ENCODE measurements around the gene BAD. TPM values are rescaled to one million over a fixed set of nuclear protein-coding genes. Genes with fewer than 3 reads are reported as not detected.

The BAD gene
- total RNA-seq, 2 experiments from 2014 or later, result 32.0 to 36.3 TPM

GRCh38 chr11:64255135-64256128, 29.0 kb downstream of the BAD start:
- POLR2A ChIA-PET, result interaction anchor here (1.1 to 1.4 kb wide), 2 partner anchors 12 to 14 kb away, joined by 3 to 4 read pairs; partner anchors contain the start of gene FKBP2

GRCh38 chr11:64254326-64254725, 30.1 kb downstream of the BAD start:
- ChIA-PET CTCF (interaction anchor here (2.4 kb wide), 1 partner anchor 47 kb away, joined by 7 read pairs; no protein-coding TSS in a partner anchor), POLR2A (no interaction called here)

More at GRCh38 chr11:64255135-64256128, 29.0 kb downstream of the BAD start:
- CTCF ChIA-PET, result interaction anchor here (1.0 to 2.4 kb wide), 2 partner anchors 9 to 46 kb away, joined by 4 to 7 read pairs; partner anchors contain the start of gene PPP1R14B

GRCh38 chr11:64253481-64253880, 31.0 kb downstream of the BAD start:
- CTCF ChIA-PET, result no interaction called here
- POLR2A ChIA-PET, result no interaction called here

DNA sequence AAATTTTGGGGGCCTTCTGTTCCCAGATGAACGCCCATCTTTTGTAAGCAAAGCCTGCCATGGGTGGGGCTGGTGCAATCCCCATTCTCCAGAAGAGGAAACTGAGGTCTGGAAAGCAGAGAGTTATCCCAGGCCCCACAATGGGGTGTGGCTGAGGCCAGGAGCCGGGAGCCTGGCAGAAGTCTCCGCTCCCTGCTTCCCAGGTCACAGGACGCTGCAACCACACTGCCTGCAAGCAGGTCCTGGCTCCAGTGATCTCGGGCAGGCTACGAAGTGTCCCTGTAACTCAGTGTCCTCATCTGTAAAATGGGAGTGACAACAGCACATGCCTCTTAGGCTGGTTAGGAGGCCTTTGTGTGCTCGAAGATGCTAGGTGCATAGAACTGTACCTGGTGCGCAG, 31.4 kb downstream of the BAD start:
- ChIA-PET POLR2A (no interaction called here), CTCF (interaction anchor here (4.7 kb wide), 1 partner anchor 15 kb away, joined by 39 read pairs; no protein-coding TSS in a partner anchor)

- POLR2A ChIA-PET, result interaction anchor here (0.6 to 1.7 kb wide), 4 partner anchors 11 to 525 kb away, joined by 3 to 10 read pairs (median 4); partner anchors contain the start of gene FKBP2
Measured at GRCh38 chr11:64252003-64252872, 32.2 kb downstream of the BAD start.

DNA sequence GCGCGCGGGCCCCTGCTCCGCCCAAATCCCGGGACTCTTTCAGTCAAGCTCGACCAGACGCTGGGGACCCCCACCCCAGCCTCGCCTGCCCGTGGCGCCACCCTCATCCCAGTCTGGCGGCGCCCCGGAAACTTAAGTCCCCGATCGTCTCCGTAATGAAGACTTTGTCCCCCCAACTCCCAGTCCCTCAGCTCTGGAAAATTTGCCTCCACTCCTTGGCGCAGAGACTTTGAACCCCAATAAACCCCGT, 32.8 kb downstream of the BAD start:
- ChIA-PET POLR2A (interaction anchor here (0.6 to 1.7 kb wide), 2 partner anchors 11 to 16 kb away, joined by 3 to 10 read pairs; partner anchors contain the start of gene FKBP2), CTCF (interaction anchor here (0.7 to 5.0 kb wide), 14 partner anchors 9 to 74 kb away, joined by 3 to 61 read pairs (median 7); partner anchors contain the start of genes BAD, CATSPERZ, ESRRA and FERMT3)

More at GRCh38 chr11:64252003-64252872, 32.2 kb downstream of the BAD start:
- CTCF ChIA-PET, result interaction anchor here (0.7 to 5.0 kb wide), 14 partner anchors 9 to 73 kb away, joined by 3 to 61 read pairs (median 7); partner anchors contain the start of genes BAD, CATSPERZ, ESRRA and FERMT3

DNA sequence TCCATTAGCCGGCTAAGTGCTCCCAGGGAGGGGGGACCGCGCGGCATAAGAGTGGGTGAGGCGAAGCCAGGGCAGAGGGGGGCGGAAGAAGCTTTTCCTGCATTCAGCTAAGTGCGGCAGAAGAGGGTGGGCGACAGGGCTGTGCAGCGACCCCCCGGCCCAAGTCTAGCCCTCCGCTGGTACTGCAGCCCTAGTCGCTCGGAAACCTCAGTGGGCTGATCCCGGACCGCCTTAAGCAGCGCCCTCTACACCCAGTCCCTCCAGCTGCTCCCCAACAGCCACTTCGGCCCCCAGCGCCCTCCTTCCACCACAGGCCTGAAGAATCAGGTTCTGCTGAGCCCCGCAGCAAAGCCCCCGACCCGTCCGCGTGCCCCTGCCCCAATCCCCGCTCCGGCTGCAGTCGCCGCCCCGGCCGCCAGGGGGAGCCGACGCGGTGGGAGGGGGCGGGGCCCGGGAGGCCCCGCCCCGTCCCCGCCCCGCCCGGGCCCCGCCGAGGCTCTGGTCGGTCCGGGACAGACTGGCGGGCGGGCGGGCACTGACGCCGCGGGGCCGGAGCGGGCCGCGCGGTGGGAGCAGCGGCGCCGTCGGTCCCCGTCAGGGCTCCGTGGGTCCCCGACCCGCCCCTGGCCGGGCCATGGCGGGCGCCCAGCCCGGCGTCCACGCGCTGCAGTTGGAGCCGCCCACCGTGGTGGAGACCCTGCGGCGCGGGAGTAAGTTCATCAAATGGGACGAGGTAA, 33.3 kb downstream of the BAD start, which contains the start of gene PLCB3:
PLCB3 (plus strand) TSS at position 515 of the 737 bp plus-strand sequence; CDS start at position 635, 120 bp downstream.
- CTCF ChIA-PET, result interaction anchor here (0.7 to 5.0 kb wide), 18 partner anchors 8 to 74 kb away, joined by 3 to 61 read pairs (median 6); partner anchors contain the start of genes BAD, CATSPERZ, ESRRA and FERMT3
- POLR2A ChIA-PET, result interaction anchor here (1.7 kb wide), 1 partner anchor 17 kb away, joined by 10 read pairs; no protein-coding TSS in a partner anchor

DNA sequence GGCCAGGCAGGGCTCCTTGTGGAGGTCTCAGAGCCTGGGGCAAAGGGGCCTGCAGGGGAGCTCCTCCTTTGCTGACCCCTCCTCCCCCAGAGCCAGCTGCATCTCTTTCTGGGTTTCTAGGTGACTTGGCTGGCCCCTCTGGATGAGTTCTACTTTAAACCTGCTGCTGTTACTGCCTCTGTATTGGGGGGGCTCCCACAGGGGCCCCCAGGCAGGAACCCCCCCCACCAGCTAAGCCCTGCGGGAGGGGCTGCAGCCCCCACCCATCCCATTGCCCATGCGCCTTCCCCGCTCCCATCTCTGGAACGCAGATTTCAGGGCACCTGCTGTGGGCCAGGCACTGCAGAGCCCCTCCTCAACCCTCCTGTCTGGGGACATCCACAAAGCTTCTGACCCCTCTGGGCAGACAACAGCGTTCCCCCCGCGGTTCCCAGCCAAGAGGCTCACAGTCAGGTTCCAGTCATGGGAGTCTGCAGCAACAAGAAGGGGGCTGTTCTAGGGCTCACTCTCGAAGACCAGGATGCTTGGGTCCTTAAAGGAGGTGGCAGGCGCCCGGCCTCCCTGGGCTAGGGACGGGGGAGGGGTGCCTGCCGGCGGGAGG, 34.0 kb downstream of the BAD start:
- ChIA-PET CTCF (interaction anchor here (0.7 to 5.0 kb wide), 14 partner anchors 8 to 67 kb away, joined by 3 to 61 read pairs (median 8); partner anchors contain the start of genes BAD, CATSPERZ, ESRRA and FERMT3), POLR2A (no interaction called here)

- ChIA-PET POLR2A (interaction anchor here (0.6 to 1.3 kb wide), 2 partner anchors 55 to 64 kb away, joined by 3 to 4 read pairs; partner anchors contain the start of gene STIP1), CTCF (interaction anchor here (1.0 to 5.0 kb wide), 11 partner anchors 8 to 53 kb away, joined by 3 to 61 read pairs (median 8); partner anchors contain the start of genes BAD, CATSPERZ, ESRRA and FERMT3)
Measured at GRCh38 chr11:64249563-64250414, 34.7 kb downstream of the BAD start.

GRCh38 chr11:64249038-64249437, 35.4 kb downstream of the BAD start:
- POLR2A ChIA-PET, result interaction anchor here (0.6 to 1.3 kb wide), 2 partner anchors 56 to 63 kb away, joined by 3 to 4 read pairs; partner anchors contain the start of gene STIP1
- CTCF ChIA-PET, result interaction anchor here (1.1 to 5.0 kb wide), 6 partner anchors 8 to 54 kb away, joined by 7 to 61 read pairs (median 20); partner anchors contain the start of genes CATSPERZ, ESRRA, FERMT3 and FKBP2

- CTCF ChIA-PET, result interaction anchor here (1.4 to 5.0 kb wide), 3 partner anchors 9 to 55 kb away, joined by 7 to 61 read pairs (median 39); partner anchors contain the start of genes CATSPERZ and ESRRA
- POLR2A ChIA-PET, result interaction anchor here (1.3 kb wide), 1 partner anchor 63 kb away, joined by 4 read pairs; the partner anchor contains the start of gene STIP1
Measured at GRCh38 chr11:64248578-64248977, 35.9 kb downstream of the BAD start.

DNA sequence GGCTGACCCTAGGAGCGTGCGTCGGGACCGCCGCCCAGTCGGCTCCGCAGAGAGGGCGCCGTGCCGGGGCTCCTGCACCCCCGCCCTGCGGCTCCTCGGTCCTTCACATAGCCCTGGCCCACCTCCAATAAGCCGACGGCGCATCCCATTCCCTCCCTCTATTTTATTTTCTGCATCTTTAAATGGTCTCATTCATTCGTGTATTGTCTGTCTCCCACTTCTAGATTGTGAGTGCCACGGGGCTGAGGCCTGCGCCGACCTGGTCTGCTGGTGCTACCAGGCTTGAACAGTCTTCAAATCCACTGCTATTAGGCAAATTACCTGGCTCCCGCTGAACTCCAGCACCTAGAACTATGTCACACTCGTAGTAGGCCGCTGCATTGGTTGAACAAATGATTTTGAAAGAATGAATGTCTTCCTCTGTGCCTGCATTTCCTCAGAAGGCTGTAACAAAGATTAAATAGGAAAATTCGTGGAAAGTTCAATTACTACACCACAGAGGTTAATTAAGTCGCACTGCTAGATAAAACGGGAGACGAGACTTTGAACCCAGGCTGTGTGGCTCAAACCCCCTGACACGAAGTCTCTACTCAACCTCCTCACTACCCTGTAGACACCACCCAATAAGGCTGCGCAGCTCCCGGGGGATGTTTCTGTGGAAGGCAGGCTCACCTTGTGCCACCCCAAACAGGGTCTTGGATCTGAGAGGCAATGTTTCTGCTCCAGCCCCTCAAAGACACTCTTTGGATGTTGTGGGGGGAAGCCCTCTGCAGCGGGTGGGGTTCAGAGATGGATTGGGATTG, 36.5 kb downstream of the BAD start:
- ChIA-PET POLR2A (interaction anchor here (1.1 to 1.9 kb wide), 2 partner anchors 56 to 62 kb away, joined by 3 to 8 read pairs; partner anchors contain the start of genes ESRRA and STIP1), CTCF (interaction anchor here (2.5 to 5.0 kb wide), 4 partner anchors 21 to 55 kb away, joined by 10 to 61 read pairs (median 28); partner anchors contain the start of genes CATSPERZ and ESRRA)

GRCh38 chr11:64246871-64247728, 37.4 kb downstream of the BAD start, which contains the start of gene PPP1R14B:
TSS of gene PPP1R14B (minus strand) at chr11:64246943. CDS start at chr11:64246673, 270 bp downstream.
- POLR2A ChIA-PET, result interaction anchor here (0.6 to 2.7 kb wide), 7 partner anchors 23 to 93 kb away, joined by 3 to 18 read pairs (median 3); partner anchors contain the start of genes CCDC88B, ESRRA, STIP1 and TRMT112
- CTCF ChIA-PET, result interaction anchor here (0.8 to 2.9 kb wide), 7 partner anchors 9 to 54 kb away, joined by 4 to 16 read pairs (median 6); partner anchors contain the start of genes CATSPERZ and FERMT3

DNA sequence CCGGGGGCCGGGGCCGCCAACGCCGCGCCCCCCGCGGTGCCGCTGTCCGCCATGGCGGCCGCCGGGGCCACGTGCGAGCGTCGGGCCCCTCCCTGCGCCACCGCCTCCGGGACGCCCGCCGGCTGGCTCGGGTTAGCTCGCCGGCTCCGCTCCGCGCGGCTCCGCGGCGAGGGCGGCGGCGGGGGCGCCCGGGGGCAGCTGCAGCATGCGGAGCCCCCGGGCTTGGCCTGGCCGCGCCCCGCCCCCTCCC, 37.9 kb downstream of the BAD start:
- CTCF ChIA-PET, result interaction anchor here (0.8 to 2.9 kb wide), 9 partner anchors 9 to 62 kb away, joined by 3 to 16 read pairs (median 5); partner anchors contain the start of genes CATSPERZ and FERMT3
- POLR2A ChIA-PET, result interaction anchor here (0.6 to 2.7 kb wide), 9 partner anchors 24 to 94 kb away, joined by 3 to 18 read pairs (median 6); partner anchors contain the start of genes CCDC88B, ESRRA, FERMT3 and STIP1

Data from activated CD8-positive, alpha-beta memory T cell treated with anti-CD3 and anti-CD28 coated beads for 36 hours (primary cell).